Mesenteric fat pad (tissue), 1 donor: ENCODE results near the gene PDCD1. TPM values are rescaled to one million over a fixed set of nuclear protein-coding genes. Genes with fewer than 3 reads are reported as not detected.

Experiments
- DNase-seq: peaks from one replicate; pipeline ENCODE4 v3.0.0-alpha.2; 2020; ENCODE audit warnings: low spot score
- total RNA-seq: library from RNA; stranded (reverse); fragmentation: NEBNext Ultra II Directional; extraction: Animal tissue kit (Norgen Biotek cat#: 25700); gene quantifications from one replicate; pipeline ENCODE4 v1.2.1, GENCODE V29; 2021
- donor health status: DM: yes; HTN: yes; CAD: no.

PDCD1 gene
- total RNA-seq, 1 donor from 2014 or later = 0.42 TPM

DNA sequence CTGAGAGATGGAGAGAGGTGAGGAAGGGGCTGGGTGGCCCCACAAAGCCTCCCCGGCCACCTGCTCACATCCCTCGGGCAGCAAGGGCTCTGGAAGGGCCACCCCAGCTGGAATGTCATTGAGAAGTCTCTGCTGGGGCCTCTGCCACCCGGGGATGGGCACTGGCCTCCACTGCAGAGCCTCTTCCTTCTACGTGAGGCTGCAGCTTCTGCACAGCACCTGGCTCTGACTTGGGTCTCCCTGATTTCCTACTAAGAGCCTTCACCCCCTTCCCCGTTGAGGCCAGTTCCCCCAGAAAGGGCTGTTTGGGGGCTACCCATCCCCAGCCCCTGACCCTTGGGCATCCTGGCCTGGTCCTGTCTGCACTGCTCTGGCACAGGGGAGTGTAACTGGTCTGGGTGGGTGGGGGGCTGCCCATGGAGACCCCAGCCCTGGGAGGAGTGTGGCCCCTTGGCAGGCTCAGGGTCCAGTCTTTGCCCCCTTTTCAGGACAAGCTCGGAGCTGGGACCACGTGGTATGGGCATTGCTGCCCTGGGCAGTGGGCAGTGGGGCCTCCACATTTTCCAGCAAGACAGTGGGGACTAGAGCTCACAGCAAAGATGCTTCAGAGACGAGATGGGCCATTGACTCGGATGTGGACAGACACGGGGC lies 5.6 kb downstream of the PDCD1 start:
- peak; percentile 85 for DNase-seq

DNA sequence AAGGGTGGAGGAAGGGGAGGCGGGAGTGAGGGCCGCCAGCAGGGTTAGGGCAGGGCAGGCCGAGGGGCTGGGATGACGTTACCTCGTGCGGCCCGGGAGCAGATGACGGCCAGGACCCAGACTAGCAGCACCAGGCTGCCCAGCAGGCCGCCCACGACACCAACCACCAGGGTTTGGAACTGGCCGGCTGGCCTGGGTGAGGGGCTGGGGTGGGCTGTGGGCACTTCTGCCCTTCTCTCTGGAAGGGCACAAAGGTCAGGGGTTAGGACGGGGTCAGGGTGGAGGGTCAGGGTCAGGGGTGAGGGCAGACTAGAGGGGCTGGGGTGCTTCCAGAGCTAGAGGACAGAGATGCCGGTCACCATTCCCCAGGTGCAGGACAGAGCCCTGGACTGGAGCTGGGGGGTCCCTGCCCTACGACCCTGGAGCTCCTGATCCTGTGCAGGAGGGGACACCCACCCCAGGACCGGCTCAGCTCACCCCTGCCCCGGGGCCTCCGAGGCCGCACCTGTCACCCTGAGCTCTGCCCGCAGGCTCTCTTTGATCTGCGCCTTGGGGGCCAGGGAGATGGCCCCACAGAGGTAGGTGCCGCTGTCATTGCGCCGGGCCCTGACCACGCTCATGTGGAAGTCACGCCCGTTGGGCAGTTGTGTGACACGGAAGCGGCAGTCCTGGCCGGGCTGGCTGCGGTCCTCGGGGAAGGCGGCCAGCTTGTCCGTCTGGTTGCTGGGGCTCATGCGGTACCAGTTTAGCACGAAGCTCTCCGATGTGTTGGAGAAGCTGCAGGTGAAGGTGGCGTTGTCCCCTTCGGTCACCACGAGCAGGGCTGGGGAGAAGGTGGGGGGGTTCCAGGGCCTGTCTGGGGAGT lies 6.3 kb downstream of the PDCD1 start:
- peak; percentile 86 for DNase-seq

DNA sequence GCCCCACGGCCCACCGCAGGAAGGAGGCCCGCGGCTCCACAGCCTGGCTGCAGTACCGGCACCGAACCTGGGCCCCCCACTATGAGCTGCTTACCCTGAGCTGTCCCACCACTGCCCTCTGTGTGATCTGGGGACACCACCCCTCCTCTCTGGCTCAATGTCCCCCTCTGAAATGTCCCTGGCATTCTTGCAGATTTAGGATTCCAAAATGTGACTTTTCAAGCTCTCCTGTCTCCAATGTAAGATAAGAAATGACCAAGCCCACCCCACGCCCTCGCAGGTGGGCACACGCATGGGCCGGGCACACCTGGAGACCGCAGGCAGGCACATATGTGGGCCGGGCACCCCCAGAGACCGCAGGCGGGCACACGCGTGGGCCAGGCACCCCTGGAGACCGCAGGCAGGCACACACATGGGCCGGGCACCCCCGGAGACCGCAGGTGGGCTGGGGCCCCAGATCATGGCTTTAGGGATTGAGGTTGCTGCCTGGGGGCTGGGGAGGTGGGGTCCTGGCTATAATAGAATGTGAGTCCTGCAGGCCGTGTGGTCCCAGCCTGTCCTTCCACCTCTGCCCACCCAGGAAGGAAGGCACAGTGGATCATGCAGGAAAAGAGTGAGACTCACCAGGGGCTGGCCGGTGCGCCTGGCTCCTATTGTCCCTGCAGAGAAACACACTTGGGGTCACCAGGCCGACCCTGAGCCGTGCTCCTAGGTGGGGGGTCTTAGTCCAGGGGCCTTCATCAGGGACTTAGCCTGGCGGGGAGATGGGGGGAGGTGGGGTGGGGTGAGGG lies 7.2 kb downstream of the PDCD1 start:
- DNase-seq = peak; percentile 79

DNA sequence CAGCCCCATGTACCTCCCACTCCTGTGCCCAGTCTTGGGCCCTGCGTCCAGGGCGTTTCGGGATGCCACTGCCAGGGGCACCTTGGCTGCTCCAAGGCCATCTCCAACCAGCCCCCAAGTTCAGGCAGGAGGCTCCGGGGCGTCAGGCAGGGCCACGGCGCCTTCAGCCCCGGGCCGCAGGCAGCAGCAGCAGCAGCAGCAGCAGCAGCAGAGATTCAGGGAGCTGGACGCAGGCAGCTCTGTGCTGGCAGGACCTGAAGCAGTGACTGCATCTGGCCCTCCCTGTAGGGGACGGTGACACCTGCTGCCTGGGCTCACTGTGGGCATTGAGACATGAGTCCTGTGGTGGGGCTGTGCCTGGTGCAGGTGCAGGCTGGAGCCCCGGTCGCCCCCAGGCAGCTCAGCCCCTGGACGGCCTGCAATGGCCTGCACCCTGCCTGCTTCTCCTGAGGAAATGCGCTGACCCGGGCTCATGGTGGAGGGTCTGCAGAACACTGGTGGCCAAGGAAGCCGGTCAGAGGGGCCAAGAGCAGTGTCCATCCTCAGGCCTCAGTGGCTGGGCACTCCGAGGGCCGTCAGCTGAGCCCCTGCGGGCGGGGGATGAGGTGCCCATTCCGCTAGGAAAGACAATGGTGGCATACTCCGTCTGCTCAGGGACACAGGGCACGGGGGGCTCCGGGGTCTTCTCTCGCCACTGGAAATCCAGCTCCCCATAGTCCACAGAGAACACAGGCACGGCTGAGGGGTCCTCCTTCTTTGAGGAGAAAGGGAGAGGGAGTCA lies 8.0 kb downstream of the PDCD1 start:
- peak; percentile 81 for DNase-seq

DNA sequence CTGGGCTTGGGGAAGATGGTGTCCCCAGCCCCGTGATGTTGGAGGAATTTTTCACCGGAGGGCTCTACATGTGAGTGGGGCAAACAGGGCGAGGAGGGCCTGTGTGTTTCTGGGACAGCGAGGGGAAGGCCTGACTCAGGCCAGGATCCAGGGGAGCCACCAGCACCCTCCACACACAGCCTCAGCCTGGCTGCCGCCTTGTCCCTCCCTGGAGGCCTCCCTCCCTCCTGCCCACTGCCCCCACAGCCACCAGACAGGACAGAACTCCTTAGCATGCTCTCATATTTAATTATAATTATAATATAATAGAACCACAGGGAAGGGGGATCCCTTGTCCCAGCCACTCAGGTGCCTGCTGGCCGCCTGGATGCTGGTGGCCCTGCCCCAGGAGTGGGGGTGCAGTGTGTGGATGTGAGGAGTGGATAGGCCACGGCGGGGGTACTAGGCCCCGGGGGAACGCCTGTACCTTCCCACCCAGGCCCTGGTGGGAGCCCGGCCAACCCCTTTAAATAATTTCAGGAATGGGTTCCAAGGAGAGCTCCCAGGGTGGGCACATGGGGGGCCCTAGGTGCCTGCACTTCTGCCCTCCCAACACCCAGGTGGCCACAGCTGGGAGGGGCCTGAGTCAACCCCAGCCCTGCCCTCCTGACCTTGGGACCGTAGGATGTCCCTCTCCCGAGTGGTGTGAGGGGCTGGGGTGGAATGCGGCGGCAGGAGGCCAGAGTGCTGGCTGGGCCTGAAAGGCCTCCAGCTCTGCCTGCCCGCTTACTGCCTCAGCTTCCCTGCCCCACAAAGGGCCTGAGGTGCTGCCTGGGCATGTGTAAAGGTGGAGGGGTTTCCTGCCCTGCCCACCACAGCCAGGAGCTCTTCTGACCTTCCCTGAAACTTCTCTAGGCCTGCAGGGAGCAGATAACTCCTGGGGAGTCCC lies 8.8 kb downstream of the PDCD1 start:
- peak; percentile 57 for DNase-seq

DNA sequence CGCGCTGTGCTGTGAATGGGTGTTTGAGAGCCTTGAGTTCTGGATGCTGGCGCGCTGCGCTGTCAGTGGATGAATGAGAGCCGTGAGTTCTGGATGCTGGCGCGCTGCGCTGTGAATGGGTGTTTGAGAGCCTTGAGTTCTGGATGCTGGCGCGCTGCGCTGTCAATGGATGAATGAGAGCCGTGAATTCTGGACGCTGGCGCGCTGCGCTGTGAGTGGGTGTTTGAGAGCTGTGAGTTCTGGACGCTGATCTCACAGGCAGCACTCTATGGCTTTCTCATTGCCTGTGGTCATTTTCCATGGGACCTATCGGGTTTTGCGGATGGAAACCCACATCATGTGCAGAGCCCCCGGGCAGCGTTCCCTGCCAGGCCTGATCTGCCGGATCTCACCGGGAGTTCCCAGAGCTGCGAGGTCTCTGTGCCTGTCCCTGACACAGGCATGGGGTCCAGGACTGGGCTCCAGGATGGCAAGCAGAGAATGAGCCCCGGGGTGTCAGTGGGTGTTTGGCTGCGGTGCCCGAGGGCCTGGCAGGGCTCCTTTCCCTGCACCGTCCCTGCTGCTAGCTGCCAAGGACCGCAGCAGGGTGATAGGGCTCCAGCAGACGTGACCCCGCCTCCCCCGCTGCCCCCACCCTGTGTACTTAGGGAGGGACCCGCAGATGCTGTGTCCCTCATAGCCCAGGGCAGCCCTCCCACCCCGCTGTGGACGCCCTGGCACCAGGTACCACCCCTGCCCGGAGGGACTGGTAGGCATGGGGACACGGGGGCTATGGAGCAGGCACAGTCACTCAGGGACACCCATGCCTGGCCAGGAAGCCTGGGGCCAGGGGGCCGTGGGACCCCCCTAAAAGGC lies 9.7 kb downstream of the PDCD1 start:
- peak; percentile 84 for DNase-seq

DNA sequence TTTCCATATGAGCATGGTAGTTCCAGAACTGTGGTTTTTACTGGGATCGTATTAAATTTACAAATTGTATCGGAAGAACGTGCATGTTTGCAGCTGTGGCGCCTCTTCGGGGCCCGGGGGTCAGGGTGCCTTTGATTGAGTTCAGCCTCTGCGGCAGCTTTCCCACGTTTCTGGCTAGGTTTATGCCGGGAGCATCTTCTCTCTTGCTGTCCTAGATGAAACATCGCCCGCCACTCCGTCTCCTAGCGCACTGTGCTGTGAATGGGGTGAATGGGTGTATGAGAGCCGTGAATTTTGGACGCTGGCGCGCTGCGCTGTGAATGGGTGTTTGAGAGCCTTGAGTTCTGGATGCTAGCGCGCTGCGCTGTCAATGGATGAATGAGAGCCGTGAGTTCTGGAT lies 12.3 kb downstream of the PDCD1 start:
- peak; percentile 82 for DNase-seq

DNA sequence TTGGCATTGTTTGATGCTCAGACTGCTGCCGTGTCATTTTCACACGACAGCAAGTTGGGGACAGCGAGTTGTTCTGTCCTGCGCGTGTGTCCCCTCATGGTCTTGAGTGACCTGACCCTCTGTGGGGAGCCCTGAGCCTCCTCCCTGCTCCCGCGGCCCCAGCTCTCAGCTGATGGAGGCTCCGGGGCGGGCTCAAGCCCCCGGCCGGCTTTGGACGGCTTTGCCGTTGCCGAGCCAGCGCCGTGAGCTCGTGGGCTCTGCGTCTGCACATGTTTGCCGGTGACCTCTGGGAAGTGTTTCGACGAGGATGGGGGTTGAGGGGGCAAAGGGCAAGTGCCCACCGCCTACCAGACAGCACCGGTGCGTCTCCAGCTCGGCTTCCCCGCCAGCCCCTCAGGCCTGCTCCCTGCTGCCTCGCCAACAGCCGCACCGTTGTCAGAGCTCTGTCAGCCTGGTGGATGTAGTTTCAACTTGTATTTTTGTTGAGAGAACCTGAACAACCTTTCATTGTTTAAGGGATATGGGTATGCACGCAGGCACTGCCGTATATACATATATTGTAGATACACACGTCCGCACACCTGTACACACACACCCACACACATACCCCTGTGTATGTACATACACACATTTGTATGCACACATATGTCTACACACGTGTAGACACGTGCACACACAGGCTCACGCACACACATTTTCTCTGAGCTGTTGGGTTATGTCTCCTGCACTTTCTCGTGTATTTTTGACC lies 13.7 kb downstream of the PDCD1 start:
- peak; percentile 72 for DNase-seq

DNA sequence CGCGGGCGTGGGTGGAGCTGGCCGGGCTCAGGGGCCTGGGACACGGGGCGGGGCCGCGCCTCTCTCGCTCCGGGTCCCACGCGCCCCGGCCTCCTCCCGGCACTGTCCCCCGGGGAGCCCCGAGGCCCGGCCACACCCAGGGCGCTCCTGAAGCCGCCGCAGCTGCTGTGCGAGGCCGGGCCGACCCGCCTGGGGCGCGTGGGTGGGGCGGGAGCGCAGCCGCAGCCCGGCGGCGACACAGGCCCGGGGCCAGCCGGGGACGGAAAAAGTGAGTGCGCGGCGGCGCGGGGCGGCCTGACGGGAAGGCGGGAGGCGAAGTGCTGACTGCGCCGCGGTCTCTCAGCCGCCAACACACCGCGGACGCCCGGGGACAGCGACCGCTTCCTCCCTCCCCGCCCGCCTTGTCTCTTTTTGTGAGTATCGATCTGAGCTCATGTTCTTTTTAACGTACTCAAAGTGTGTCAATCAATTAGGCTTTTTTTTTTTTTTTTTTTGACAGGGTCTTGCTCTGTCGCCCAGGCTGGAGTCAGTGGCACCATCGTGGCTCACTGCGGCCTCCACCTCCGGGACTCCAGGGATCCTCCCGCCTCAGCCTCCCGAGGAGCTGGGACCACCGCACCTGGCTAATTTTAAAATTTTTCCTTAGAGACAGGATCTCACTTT lies 14.5 kb downstream of the PDCD1 start:
- DNase-seq = peak; percentile 92

DNA sequence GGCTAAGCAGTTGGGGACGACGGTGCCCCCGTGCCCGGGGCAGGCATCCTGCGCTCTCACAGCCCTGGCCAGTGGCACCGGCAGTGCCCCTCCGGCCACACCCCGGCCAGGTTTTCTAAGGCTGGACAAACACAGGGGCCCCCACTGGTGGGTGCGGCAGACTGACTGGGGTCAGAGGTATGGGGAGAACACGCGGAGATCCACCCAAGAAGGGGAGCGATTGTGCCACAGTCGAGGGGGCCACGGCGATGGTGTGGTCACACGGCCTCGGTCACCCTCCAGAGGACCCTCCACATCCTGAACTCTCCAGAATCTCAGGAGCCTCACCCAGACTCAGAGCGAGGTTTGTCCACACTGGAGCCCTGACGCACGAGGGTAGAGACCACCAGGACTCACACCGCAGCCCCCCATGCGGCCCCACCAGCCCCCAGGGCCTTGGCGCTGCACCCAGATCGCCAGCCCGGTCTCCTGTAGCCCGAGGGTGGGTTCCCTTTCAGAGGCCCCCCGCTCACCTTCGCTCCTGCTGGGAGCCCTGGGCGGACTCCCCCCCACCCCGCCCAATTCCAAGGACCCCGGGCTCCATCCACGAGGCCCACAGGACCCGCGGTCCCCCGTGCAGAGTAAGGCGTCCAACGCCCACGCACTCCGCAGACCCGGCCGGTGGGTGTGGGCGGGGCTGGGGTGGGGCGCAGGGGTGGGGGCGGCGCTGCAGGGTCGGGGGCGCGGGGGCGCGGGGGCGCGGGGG lies 15.2 kb downstream of the PDCD1 start:
- no peak for DNase-seq

DNA sequence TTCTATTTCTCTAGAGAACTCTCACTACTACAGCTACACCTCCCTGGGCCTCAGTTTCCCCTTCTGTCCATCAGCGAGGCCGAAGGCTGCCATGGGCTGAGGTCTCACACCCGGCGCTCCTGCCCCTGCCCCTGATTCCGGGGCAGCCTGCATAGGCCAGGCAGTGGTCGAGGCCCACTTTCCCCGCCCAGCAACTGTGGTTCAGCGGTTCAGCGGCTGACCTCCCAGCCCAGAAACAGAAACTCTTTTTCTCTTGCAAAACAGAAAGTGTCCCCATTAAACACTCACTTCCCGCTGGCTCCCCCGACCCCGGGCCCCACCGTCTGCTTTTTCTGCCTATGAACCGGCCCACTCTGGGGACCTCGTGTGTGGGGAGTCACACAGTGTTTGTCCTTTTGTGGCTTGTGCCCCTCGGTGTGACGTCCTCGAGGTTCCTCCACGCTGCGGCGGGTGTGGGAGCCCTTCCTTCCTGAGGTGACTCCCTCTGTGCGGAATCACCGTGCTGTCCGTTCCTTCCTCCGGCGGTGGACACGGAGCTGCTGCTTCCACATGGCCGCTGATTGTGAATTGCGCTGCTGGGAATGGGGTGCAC lies 16.0 kb downstream of the PDCD1 start:
- DNase-seq = peak; percentile 91

DNA sequence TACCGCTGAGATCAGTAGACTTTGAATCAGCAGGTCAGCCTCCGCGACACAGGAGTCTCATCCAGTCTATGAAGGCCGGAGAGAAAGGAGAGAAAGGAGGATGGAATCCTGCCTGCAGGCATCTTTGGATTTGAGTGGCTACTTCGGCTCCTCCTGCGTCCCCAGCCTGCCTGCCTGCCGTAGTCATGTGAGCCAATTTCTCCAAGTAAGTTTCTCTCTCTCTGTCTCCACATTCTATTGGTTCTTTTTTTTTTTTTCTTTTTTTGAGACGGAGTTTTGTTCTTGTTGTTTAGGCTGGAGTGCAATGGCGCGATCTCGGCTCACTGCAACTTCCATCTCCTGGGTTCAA lies 16.7 kb downstream of the PDCD1 start:
- peak; percentile 81 for DNase-seq

DNA sequence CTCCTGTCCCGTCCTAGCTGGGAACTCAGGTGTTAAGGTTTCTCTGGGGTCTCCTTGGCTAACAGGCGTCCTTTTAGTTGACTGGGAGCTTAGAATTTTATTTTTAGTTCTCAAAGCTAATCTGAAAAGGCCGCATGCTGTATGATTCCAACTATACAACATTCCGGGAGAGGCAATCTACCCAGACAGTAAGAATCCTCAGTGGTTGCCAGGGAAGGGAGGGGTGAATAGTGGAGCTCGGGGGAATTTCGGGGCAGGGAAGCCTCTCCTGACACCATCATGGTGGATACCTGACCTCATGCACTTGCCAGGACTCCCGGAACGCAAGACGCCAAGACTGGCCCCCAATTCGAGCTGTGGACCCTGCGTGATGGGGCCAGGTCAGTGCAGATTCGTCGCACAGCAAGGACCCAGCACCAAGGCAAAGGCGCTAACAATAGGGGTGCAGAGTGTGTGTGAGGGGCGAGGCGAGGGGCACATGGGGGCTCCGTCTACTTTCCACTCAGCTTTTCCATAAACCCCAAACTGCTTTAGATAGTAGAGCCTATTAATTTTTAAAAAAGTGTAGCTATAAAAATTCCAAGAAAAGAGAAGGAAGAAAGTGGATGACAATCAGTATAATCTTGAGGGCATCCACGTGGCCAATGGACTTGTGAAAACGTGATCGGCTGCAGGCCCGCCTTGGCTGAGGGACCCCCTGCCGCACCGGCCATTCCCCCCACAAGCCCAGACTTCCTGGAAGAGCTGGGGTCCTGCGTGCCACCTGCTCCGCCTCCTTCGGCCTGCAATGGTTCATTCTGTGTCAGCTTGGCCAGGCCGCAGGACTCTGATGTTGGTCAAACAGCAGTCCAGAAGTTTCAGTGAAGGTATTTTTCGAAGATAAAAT lies 17.3 kb downstream of the PDCD1 start:
- DNase-seq = peak; percentile 62

DNA sequence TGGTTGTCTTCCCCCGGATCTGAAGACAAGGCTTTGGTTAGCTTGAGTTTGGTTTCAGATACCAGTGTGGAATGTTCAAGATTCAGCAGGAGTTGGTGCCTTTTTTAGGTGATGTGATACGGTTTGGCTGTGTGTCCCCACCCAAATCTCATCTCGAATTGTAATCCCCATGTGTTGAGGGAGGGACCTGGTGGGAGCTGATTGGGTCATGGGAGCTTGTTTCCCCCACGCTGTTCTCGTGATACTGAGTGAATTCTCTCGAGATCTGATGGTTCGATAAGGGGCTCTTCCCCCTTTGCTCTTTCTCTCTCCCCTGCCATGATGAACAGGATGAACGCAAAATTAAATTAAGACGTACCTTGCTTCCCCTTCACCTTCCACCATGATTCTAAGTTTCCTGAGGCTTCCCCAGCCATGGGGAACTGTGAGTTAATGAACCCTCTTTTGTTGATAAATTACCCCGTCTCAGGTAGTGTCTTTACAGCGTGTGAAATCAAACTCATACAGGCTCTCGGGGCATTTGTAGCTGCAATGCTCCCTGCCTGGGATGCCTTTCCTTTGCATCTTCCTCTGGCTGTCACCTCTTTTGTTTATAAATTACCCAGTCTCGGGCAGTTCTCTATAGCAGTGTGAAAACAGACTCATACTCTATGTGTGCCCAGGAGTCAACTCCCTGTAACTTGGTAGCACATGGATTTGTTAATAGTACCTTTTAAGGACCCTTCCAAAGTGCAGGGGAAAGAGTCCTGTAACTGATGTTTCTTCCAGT lies 21.3 kb downstream of the PDCD1 start:
- peak; percentile 33 for DNase-seq

DNA sequence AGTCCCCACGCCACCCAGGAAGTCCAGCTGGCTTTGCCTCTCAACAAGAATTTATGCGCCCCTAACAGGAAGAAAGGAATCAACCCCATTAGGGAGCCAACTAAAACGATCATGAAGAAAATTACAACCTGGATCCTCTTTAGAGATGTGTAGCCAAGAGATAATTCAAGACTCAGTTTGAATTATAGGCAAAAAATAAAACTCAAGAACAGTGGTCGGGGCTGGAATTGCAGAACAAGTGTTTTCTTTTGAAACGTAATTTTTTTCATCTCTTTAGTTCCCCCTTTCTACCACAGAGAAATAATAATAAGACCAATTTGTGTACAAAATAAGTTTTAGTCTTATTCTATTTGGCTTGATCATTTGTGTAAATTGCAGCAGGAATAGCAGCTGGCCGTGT lies 22.4 kb downstream of the PDCD1 start:
- no peak for DNase-seq
